K562 (cell line): ENCODE results near the gene ZNF316. TPM values are rescaled to one million over a fixed set of nuclear protein-coding genes. Genes with fewer than 3 reads are reported as not detected.

ENCODE experiments used
- ATAC-seq: fragments of 200-7000 bp; cut with Tn5 transposase; 3 replicates; pipeline ENCODE4 v1.9.1; 2020; ENCODE audit warnings: moderate library complexity
- BruUV-seq: library from RNA; stranded (reverse); fragments of 400-500 nt; replicated peaks from 2 replicates; lab custom pipeline; 2021; lab: Mats Ljungman, UMichigan
- CTCF ChIA-PET: fragments of 300-600 bp; formaldehyde crosslinking; extraction: SDS; loops from one replicate; lab custom pipeline; 2021; ENCODE audit warnings: low intra/inter-chr PET ratio; lab: Yijun Ruan, JAX
- POLR2A ChIA-PET: fragments of 300-600, 350-650 bp; sonication (Branson Sonifier 250); formaldehyde crosslinking; extraction: SDS; loops from one replicate; lab custom pipeline; 2021; ENCODE audit warnings: antibody characterized with exemption, inconsistent platforms; lab: Yijun Ruan, JAX
- DNase-seq, 4 experiments: peaks; one replicate each; pipeline versions ENCODE4 v3.0.0 to v3.0.0-alpha.2; 2011 to 2018; ENCODE audit warnings: low spot score in 3 of 4, mixed read lengths in 3 of 4; ENCODE audit errors: extremely low read depth in 1 of 4
- FAIRE-seq: peaks from 2 replicates; lab custom pipeline; 2011; peaks lifted over from hg19 to GRCh38; lab: Jason Lieb, UNC
- H2AFZ ChIP-seq: 2 replicates; pipeline ENCODE4 v1.6.0; 2011; ENCODE audit warnings: low read depth, low read length, control low read depth, inconsistent platforms
- H3K27ac ChIP-seq: fragments of 200-600 bp; 3 replicates; pipeline ENCODE4 v1.8.0; 2011; ENCODE audit warnings: low read depth, mild to moderate bottlenecking, control low read depth, inconsistent platforms, low read length, moderate library complexity, mixed read lengths; ENCODE audit errors: extremely low read depth
- H3K27me3 ChIP-seq, 2 experiments: fragments of 300-600 bp in 1 of 2; 2 replicates in 1 of 2; 3 replicates in 1 of 2; pipeline versions ENCODE4 v1.6.0 to v1.8.0; 2011; ENCODE audit warnings: inconsistent platforms in 2 of 2, low read length in 2 of 2, mild to moderate bottlenecking in 1 of 2, mixed read lengths in 1 of 2, moderate library complexity in 1 of 2; ENCODE audit not compliant: control insufficient read depth in 2 of 2, insufficient read depth in 2 of 2
- H3K36me3 ChIP-seq: fragments of 300-600 bp; 3 replicates; pipeline ENCODE4 v1.8.0; 2011; ENCODE audit warnings: mild to moderate bottlenecking, low read length, inconsistent platforms; ENCODE audit not compliant: control insufficient read depth, insufficient read depth
- H3K4me1 ChIP-seq, 2 experiments: fragments of 200-600 bp in 1 of 2; replicated peaks in 1 of 2; 2 replicates in 1 of 2; 3 replicates in 1 of 2; pipeline versions ENCODE4 v1.5.1 to v1.8.0; 2011; ENCODE audit warnings: inconsistent platforms in 2 of 2, low read length in 2 of 2, mild to moderate bottlenecking in 1 of 2, mixed read lengths in 1 of 2, moderate library complexity in 1 of 2; ENCODE audit not compliant: control insufficient read depth in 2 of 2, insufficient read depth in 2 of 2
- H3K4me2 ChIP-seq: 2 replicates; pipeline ENCODE4 v1.6.1; 2011; ENCODE audit warnings: low read length, control low read depth, inconsistent platforms, mixed read lengths; ENCODE audit not compliant: insufficient read depth
- H3K4me3 ChIP-seq: fragments of 200-600 bp; sonication (generic), shearing (Covaris generic); 2 replicates; pipeline ENCODE4 v1.5.1; 2016; ENCODE audit warnings: control low read depth, inconsistent platforms
- H3K79me2 ChIP-seq: fragments of 200-600 bp; 3 replicates; pipeline ENCODE4 v1.8.0; 2011; ENCODE audit warnings: low read length, inconsistent platforms; ENCODE audit not compliant: control insufficient read depth, insufficient read depth
- H3K9ac ChIP-seq, 2 experiments: 2 replicates each; pipeline versions ENCODE4 v1.6.0 to v1.6.1; 2011; ENCODE audit warnings: low read depth in 2 of 2, low read length in 2 of 2, control low read depth in 1 of 2, inconsistent platforms in 1 of 2, mild to moderate bottlenecking in 1 of 2, mixed read lengths in 1 of 2; ENCODE audit not compliant: insufficient read depth in 1 of 2
- H3K9me1 ChIP-seq: one replicate; pipeline ENCODE4 v1.6.0; 2011; ENCODE audit warnings: inconsistent platforms, mild to moderate bottlenecking, low read length, moderate library complexity; ENCODE audit not compliant: control insufficient read depth, insufficient read depth
- H3K9me3 ChIP-seq: replicated peaks from 2 replicates; pipeline ENCODE4 v1.5.1; 2011; ENCODE audit warnings: low read depth, low read length, inconsistent platforms; ENCODE audit not compliant: control insufficient read depth, insufficient read depth
- H4K20me1 ChIP-seq: replicated peaks from 2 replicates; pipeline ENCODE4 v1.6.1; 2011; ENCODE audit warnings: low read length, inconsistent platforms, mixed read lengths; ENCODE audit not compliant: control insufficient read depth, insufficient read depth
- CHD7 ChIP-seq: fragments of 200-600 bp; sonication (generic); IDR thresholded peaks from one replicate; pipeline ENCODE4 v1.6.1; 2012; ENCODE audit warnings: mild to moderate bottlenecking, low read depth, low read length, inconsistent platforms
- POU5F1 ChIP-seq: fragments of 150-350 bp; IDR thresholded peaks from 2 replicates; pipeline ENCODE4 v1.6.1; 2014; ENCODE audit warnings: borderline replicate concordance, low read length, low read depth, mild to moderate bottlenecking; ENCODE audit not compliant: partially characterized antibody
- ZNF561 ChIP-seq: fragments of 450-650 bp; formaldehyde crosslinking; conservative IDR thresholded peaks from 2 replicates; pipeline ENCODE4 v1.4.0; 2020; ENCODE audit warnings: mild to moderate bottlenecking, moderate library complexity
- ZNF780A ChIP-seq: fragments of 250-450 bp; sonication (Bioruptor Pico); IDR thresholded peaks from 2 replicates; pipeline ENCODE4 v1.5.0; 2021; ENCODE audit warnings: mild to moderate bottlenecking
- ZNF830 ChIP-seq: fragments of 250-450 bp; sonication (Bioruptor Pico); IDR thresholded peaks from 2 replicates; pipeline ENCODE4 v1.5.0; 2021; ENCODE audit warnings: mild to moderate bottlenecking
- WGBS: fragments of 100-300 bp; shearing (Covaris generic); methylation state at CpG from one replicate; pipeline ENCODE4 v1.1.6; 2016; ENCODE audit warnings: low coverage, mixed read lengths; ENCODE audit not compliant: insufficient coverage; ENCODE audit errors: missing lambda C conversion rate; 5-methylcytosine and 5-hydroxymethylcytosine counted together
- in situ Hi-C: fragments of 300-500 bp; cut with MboI; formaldehyde crosslinking; loops from 4 replicates; pipeline ENCODE4 v1.15.0; 2018; ENCODE audit warnings: inconsistent platforms, mixed read lengths
- intact Hi-C: fragments of 100-400 bp; cut with micrococcal nuclease; formaldehyde crosslinking; loops from 2 replicates; pipeline ENCODE4 v1.14.2; 2022
- polyA plus RNA-seq, 8 experiments: library from polyadenylated mRNA; depleted of rRNA in 4 of 8; stranded (reverse) in 5 of 8; unstranded in 3 of 8; fragments of >200 nt; fragmentation: Nextera tagmentation in 2 of 8; fragmentation: Illumina TruSeq in 1 of 8; extraction: Ambion mirVana in 2 of 8; extraction: Trizol in 1 of 8; gene quantifications; 2 replicates each; pipeline versions ENCODE4 v1.2.1 to v1.2.3, GENCODE V29; 2011 to 2014; ENCODE audit warnings: inconsistent platforms in 1 of 8, missing spikeins in 1 of 8
- total RNA-seq, 7 experiments: library from RNA; depleted of rRNA in 6 of 7; stranded (reverse); fragments of >200 nt in 6 of 7; fragmentation: Illumina TruSeq in 2 of 7; extraction: Trizol in 2 of 7; gene quantifications; 2 replicates each; pipeline versions ENCODE4 v1.2.1 to v1.2.3, GENCODE V29; 2011 to 2021; ENCODE audit warnings: low replicate concordance in 1 of 7

ZNF316 gene
- total and polyA plus RNA-seq, 9 of the 15 experiments (the other 6 are each of a cell fraction or from before 2014, with no cell fraction given) = 0.10 to 34.0 (median 8.6) TPM

DNA sequence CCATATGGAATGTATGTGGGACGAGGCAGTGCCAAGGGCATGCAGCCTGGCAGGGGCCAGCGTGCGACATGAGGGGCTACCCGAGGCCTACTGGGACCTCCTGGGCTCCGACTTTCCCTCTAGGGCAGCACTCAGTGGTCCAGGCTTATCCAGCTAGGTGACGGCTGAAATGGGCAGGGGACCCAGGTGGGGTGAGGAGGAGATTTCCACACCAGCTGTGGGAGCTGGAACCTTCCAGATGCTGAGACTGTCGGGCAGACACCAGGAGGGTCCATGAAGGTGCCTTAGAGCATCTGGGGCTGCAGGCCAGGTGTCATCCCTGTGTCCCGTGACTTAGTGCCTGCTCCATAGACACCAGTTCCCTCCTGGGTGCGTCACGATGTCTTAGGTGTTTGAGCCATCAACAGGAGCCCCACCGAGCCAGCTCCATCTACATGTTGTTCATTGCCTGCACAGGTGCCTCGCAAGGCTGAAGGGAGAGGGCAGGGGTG is 13.4 kb downstream of the ZNF316 start:
- Histone ChIP-seq H3K4me2 (no peak overlapping the region), H3K9ac (no peak overlapping the region), H3K9me3 (peaks cover 12% of the 10 kb centered on the region), H3K27ac (no peak overlapping the region), H3K4me3 (no peak overlapping the region), H4K20me1 (no peaks in the 10 kb centered on the region), H3K36me3 (peaks cover 82% of the 10 kb centered on the region; the same call in 2 of the 3 replicates), H3K27me3 (no peaks in the 10 kb centered on the region), H2AFZ (no peak overlapping the region), H3K79me2 (0 out of 3 replicates have a peak, but pooled peaks cover 7% of the 10 kb centered on the region), H3K4me1 (peaks cover 0 to under 1% of the 10 kb centered on the region in 2 experiments; a peak in 2 of 5 replicates), H3K9me1 (no peaks in the 10 kb centered on the region)
- FAIRE-seq (no peak), DNase-seq (peak in 1 of 4 experiments; percentile 9), ATAC-seq (no peak)
- POLR2A ChIA-PET = interaction anchor here (1.8 kb wide), 1 partner anchor 12 kb away, joined by 5 read pairs; no protein-coding TSS in a partner anchor
- BruUV-seq = no TSS peak
- in situ Hi-C loops (no loop called here), intact Hi-C loops (no loop called here)
- CTCF ChIA-PET = no interaction called here
- TF ChIP-seq ZNF780A (CRISPR knock-in tag) (no peak), CHD7 (no peak), POU5F1 (no peak), ZNF561 (CRISPR knock-in tag) (no peak), ZNF830 (CRISPR knock-in tag) (no peak)
- 98% methylated on average over 11 of the region's 12 CpGs for WGBS
